HG03460 (cell line): ENCODE measurements around the gene LRRC27.
"Not testable (repeated sequence)": the region's sequence is repeated elsewhere in the genome, so short reads cannot be mapped to it uniquely, and the experiment has no call there.

Experiments used
- ATAC-seq: cut with Tn5 transposase; IDR thresholded peaks from one replicate; pipeline ENCODE4 v1.9.1; 2021; ENCODE audit not compliant: unreplicated experiment

Gene LRRC27

DNA sequence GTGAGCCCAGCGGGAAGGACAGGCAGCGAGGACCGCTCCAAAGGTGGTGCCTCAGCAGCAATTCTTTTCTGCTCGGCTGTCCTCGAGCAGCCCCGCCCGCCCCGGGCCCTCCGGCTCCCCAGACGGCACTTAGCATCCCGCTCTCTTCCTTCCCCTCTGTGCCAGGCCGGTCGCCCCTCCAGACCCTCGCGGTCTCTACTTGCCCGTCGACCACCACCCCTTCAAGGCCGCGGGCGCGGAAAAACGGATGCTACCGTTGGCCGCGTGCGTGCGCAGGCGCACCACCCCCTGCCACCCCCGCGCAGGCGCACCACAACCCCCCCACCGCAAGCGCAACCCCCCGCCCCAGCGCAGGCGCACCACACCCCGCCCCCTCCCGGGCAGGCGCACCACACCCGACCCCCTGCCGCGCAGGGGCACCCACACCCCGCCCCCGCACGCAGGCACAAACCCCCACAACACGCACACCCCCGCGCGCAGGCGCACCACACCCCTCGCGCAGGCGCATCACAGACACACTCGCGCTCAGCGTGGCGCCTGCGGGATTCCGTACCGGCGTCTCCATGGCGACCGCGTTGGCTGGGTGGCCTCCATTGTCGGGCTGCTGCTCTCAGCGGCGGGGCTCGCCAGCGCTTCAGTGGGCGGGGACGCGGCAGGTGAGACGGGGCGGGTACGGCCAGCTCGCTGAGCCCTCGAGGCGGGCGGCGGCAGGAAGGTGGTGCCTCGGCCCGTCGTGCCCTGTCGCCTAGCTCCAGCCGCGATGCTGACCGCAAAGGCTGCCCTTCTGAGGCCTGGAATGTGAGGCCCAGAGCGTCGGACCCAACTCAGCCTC lies at the start of gene LRRC27:
Gene LRRC27, plus strand, starts transcription at position 593 of the 832 bp plus-strand sequence. CDS start 1,332 bp downstream, outside the sequence.
- ATAC-seq = peak; percentile 62

DNA sequence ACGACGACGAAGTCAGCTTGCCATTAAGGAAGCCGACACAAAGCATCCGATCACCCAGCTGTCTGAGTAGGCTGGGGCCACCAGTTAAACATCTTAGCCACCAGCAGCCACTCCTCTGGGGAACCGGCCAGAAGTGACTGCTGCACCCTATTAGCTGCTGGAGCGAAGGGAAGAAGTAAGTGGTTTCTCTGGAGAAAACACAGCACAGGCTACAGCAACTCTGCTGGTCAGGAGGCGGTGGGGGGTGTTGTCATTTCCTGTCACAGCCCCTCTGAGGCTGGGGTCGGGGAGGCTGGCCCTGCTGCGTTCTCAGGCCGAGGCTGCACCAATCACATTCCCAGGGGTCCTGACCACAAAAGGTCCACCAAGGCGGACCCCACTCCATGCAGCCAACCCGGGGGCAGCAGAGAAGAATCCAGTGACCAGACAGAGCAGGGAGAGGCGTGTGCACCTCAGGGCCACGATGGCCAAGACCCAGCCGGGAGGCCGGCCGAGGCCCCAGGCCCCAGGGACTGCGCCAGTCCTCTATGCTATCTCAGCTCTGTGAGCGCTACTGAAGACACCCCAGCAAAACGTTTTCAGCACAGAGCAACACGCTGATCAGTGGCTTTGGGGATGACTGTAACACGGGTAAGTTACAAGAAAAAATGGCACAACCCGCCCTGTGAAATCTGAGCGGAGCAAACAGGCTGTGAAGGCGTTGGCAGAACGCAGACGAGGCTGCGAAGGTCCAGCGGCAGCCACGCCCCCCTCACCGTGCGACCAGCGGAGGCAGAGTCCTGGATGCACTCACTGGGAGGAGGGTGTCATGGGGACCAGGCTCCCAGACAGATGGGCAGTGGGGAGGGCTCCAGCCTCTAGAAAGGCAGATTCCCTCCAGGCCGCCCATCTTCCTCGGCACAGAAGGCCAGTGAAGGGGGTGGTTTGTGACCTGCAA lies 49.1 kb upstream of the LRRC27 start:
- no peak for ATAC-seq

DNA sequence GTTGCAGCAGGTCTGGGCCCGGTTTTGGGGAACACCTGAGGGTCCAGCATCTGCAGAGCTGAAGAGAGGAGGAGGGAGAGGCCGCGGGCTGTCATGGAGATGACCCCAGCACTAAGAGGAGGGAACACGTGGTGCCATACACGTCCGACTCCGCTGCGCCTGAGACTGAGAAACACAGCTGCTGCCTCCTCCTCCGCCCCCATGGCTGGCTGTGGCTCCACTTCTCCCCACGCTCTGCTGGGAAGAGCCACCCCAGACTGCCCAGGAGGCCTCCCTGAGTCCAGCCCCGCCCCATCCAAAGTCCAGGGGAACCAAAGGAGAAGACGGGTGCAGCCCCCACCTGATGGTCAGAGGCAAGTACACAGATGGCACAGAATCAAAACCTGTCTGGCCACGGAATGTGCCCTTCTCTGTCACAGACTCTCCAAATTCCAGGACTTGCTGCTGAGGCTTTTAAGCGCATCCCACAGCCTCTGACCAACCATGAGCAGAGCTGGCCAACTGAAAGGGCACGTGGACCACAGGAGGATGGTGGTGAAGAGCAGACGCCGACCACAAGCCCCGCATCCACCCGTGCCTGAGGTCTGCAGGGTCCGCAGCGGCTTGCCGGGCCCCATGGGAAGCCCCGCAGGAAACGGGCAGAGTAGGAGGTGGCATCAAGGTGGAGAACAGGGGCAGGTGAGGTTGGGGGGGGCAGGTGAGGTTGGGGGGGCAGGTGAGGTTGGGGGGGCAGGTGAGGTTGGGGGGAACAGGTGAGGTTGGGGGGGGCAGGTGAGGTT lies 48.2 kb upstream of the LRRC27 start:
- ATAC-seq = no peak

DNA sequence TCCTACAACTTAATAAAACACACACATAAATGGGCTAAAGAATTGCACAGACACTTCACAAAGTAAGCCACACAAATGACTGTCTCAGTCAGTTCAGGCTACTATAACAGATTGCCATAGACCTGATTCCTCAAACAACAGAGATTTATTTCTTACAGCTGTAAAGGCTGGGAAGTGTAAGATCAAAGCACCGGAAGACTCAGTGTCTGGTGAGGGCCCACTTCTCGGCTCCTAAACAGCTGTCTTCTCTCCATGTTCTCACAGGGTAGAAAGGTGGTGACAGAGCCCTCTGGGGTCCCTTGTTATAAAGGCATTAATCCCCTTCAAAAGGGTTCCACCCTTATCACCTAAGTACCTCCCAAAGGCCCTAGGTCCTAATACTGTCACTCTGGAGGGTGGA lies 42.6 kb upstream of the LRRC27 start:
- ATAC-seq = no peak

- ATAC-seq = no peak
Observed at GRCh38 chr10:132290631-132291030, 41.4 kb upstream of the LRRC27 start.

GRCh38 chr10:132291826-132292225 lies 40.2 kb upstream of the LRRC27 start:
- ATAC-seq = no peak

DNA sequence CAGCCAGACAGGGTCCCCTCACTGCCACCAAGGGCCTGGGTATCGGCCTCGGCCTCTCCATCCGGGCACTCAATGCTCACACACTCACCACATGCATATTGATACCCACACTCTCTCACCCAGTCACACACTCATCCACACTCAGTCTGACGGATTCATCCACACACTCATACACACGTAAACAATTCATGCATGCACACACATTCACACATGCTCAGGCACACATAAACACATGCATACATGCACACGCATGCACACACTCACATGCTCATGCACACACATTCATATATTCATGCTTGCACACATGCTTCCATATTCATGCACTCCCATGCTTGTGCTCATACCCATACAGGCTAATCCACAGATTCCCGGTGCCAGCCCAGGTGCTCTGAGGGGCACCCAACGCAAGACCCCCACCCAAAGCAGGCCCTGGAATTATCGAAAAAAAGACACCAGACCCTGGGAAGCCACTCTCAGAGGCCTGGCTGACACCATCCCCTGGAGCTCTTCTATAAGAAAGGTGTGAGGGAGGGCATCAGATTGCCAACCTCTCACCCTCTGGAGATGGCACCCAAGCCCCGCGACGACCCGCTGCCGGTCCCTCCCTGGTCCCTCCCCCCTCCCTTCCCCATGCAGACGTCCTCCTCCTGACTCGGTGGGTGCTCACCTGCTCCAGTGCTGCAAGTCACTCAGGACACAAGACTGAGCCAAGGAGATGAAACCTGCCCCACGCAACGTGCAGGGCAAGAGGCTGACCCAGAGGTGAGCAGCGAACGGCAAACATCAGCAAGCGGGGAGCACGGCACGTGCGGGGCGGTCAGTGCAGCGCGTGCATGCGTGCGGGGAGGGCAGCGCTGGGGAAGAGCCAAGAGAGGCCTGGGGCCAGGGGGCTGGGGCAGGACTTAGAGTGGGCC lies 39.4 kb upstream of the LRRC27 start:
- no peak for ATAC-seq

- no peak for ATAC-seq
Observed at GRCh38 chr10:132293201-132293812, 38.7 kb upstream of the LRRC27 start.

GRCh38 chr10:132293813-132294520 lies 38.0 kb upstream of the LRRC27 start:
- no peak for ATAC-seq

DNA sequence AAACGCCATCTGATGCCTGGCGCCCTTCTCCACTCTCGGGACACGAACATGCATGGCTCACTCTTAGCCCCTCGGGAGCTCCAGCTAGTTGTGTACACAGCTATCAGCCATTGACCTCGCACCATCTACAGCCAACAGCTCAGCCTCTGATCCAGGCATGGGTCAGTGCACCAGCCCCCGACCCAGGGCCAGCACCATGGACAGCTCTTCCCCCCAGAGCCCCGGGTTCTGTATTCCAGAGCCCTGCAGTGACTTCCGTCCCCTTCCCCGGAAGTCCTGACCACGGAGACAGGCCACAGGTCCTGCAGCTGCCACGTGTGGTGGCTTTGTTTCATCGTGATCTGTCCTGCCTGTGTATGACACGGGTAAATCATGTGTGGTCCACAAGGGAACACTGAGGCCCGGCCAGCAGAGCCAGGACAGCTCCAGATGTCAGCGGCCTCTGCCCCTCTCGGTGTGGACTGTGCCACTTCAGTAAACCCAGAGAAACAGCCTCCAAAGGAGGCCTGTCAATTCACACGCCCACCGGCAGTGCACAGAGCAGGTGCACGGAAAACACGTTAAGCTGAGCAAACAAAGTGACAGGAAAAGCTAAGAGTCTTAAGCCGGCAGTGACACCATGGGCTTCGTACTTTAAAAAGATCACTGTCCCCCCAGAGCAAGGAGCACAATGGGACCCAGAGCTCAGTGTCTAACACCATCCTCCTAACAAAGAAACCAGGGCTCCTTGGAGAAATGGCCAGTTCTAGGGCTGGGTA lies 37.3 kb upstream of the LRRC27 start:
- ATAC-seq = no peak

GRCh38 chr10:132295481-132295880 lies 36.5 kb upstream of the LRRC27 start:
- not testable (repeated sequence) for ATAC-seq

GRCh38 chr10:132296666-132297443 lies 35.1 kb upstream of the LRRC27 start:
- no peak for ATAC-seq

- ATAC-seq = no peak
Observed at GRCh38 chr10:132297526-132297925, 34.5 kb upstream of the LRRC27 start.

- no peak for ATAC-seq
Observed at GRCh38 chr10:132298038-132298881, 33.7 kb upstream of the LRRC27 start.

DNA sequence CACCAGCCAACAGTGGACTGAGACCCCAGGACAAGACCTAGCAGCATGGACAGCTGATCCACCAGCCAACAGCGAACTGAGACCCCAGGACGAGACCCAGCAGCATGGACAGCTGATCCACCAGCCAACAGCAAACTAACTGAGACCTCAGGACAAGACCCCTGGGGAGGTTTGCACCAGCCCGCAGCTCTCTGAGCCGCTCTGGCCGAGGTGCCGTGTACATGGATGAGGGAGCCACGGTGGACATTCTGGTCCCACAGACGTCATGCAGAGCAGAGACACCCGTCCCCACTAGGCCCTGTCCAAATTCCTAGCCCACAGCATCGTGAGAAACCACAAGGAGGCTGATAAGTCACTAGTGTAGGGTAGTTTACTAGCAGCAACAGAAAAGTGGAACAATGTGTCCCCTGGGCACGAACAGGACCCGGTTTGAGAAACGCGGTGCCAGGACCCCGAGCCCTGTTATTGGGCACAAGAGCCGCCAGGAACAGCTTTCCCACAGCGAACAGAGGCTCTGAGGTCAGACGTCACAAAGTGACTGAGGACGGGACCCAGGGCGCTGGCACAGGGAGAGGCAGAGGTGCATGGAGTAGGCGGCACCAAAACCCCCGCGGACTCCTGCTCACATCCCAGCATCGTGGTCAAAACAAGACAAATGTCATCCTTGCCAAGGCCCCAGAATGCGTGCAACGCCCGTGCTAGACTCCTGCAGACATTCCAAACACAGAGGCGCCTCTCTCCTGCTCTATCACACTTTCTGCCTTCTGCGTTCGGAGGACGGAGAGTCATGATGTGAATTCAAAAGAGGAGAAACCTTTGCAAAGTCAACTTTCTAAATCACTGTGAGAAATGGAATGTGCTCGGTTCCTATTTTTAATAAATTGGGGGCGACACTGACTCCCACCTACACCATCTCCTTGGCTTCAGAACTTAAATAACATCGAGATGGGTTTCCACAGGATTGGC lies 32.3 kb upstream of the LRRC27 start:
- ATAC-seq = no peak
